Bone marrow (tissue), 2 donors: Measurements from ENCODE around the gene MARCHF10.

Source experiments
- DNase-seq, 2 donors: peaks; one replicate each; lab custom pipeline; 2025; lab: John Stamatoyannopoulos, UW

Gene MARCHF10

GRCh38 chr17:62753562-62753961 is 54.6 kb downstream of the MARCHF10 start:
- no peak for DNase-seq

- DNase-seq, result no peak
Observed at GRCh38 chr17:62751060-62751691, 56.9 kb downstream of the MARCHF10 start.

- no peak for DNase-seq
Observed at GRCh38 chr17:62750631-62751051, 57.5 kb downstream of the MARCHF10 start.

- DNase-seq, result no peak
Observed at GRCh38 chr17:62749926-62750325, 58.2 kb downstream of the MARCHF10 start.

- no peak for DNase-seq
Observed at GRCh38 chr17:62746941-62747340, 61.2 kb downstream of the MARCHF10 start.

- no peak for DNase-seq
Observed at GRCh38 chr17:62745806-62746205, 62.3 kb downstream of the MARCHF10 start.

- no peak for DNase-seq
Observed at GRCh38 chr17:62744259-62744658, 63.9 kb downstream of the MARCHF10 start.

- no peak for DNase-seq
Observed at GRCh38 chr17:62741290-62741689, 66.8 kb downstream of the MARCHF10 start.

- DNase-seq, result no peak
Observed at GRCh38 chr17:62739645-62740388, 68.3 kb downstream of the MARCHF10 start.

GRCh38 chr17:62738281-62738680 is 69.8 kb downstream of the MARCHF10 start:
- DNase-seq, result no peak

- DNase-seq, result no peak
Observed at GRCh38 chr17:62737513-62737912, 70.6 kb downstream of the MARCHF10 start.

GRCh38 chr17:62735044-62735651 is 73.0 kb downstream of the MARCHF10 start:
- no peak for DNase-seq

- DNase-seq, result no peak
Observed at GRCh38 chr17:62732125-62732524, 76.0 kb downstream of the MARCHF10 start.

GRCh38 chr17:62727916-62728672 is 80.0 kb downstream of the MARCHF10 start:
- DNase-seq, result no peak

- no peak for DNase-seq
Observed at GRCh38 chr17:62725791-62726249, 82.3 kb downstream of the MARCHF10 start.

GRCh38 chr17:62724398-62725146 is 83.5 kb downstream of the MARCHF10 start:
- no peak for DNase-seq

GRCh38 chr17:62723842-62724241 is 84.3 kb downstream of the MARCHF10 start:
- no peak for DNase-seq

- DNase-seq, result no peak
Observed at GRCh38 chr17:62722625-62723024, 85.5 kb downstream of the MARCHF10 start.

- no peak for DNase-seq
Observed at GRCh38 chr17:62720126-62720850, 87.8 kb downstream of the MARCHF10 start.

GRCh38 chr17:62719586-62719985 is 88.5 kb downstream of the MARCHF10 start:
- no peak for DNase-seq

- DNase-seq, result no peak
Observed at GRCh38 chr17:62718429-62718828, 89.7 kb downstream of the MARCHF10 start.
